GM23248 (cell line): ENCODE data around the gene THSD7A.

Source experiments
- EZH2 ChIP-seq: fragments of 200-600 bp; sonication (generic); IDR thresholded peaks from 2 replicates; pipeline ENCODE4 v1.6.1; 2018; ENCODE audit warnings: antibody characterized with exemption, mild to moderate bottlenecking; ENCODE audit not compliant: insufficient read depth, poor library complexity, severe bottlenecking
- EZH2phosphoT487 ChIP-seq: fragments of 200-600 bp; sonication (generic); IDR thresholded peaks from 2 replicates; pipeline ENCODE4 v1.6.1; 2018; ENCODE audit warnings: antibody characterized with exemption, moderate library complexity, mild to moderate bottlenecking, low read depth; ENCODE audit not compliant: insufficient read depth

GRCh38 chr7:11655642-11656041 lies 176.4 kb downstream of the THSD7A start:
- TF ChIP-seq EZH2 (no peak), EZH2phosphoT487 (no peak)
